H9 (cell line): Measurements from ENCODE around the gene VWA8. TPM values are rescaled to one million over a fixed set of nuclear protein-coding genes. Genes with fewer than 3 reads are reported as not detected.
"Not testable (repeated sequence)": the region's sequence is repeated elsewhere in the genome, so short reads cannot be mapped to it uniquely, and the experiment has no call there.

ENCODE experiments used
- DNase-seq: peaks from one replicate; pipeline ENCODE4 v3.0.0-alpha.2; 2017
- H2AFZ ChIP-seq: one replicate; pipeline ENCODE4 v1.6.1; 2013; ENCODE audit warnings: mild to moderate bottlenecking, low read length, control low read depth, moderate library complexity
- H2AK5ac ChIP-seq: 2 replicates; pipeline ENCODE4 v1.6.1; 2013; ENCODE audit warnings: low read length, control low read depth, mixed read lengths; ENCODE audit not compliant: insufficient read length
- H2BK120ac ChIP-seq: one replicate; pipeline ENCODE4 v1.6.1; 2013; ENCODE audit warnings: low read depth, mild to moderate bottlenecking, low read length, control low read depth, inconsistent platforms; ENCODE audit not compliant: poor library complexity, severe bottlenecking
- H2BK12ac ChIP-seq: 2 replicates; pipeline ENCODE4 v1.6.1; 2013; ENCODE audit warnings: low read length, control low read depth, mixed read lengths, low read depth; ENCODE audit not compliant: insufficient read length
- H2BK15ac ChIP-seq: 2 replicates; pipeline ENCODE4 v1.6.1; 2013; ENCODE audit warnings: low read depth, low read length, control low read depth
- H2BK20ac ChIP-seq: one replicate; pipeline ENCODE4 v1.6.1; 2013; ENCODE audit warnings: low read depth, mild to moderate bottlenecking, low read length, control low read depth, inconsistent platforms; ENCODE audit not compliant: poor library complexity, severe bottlenecking
- H2BK5ac ChIP-seq: 2 replicates; pipeline ENCODE4 v1.6.1; 2013; ENCODE audit warnings: low read length, control low read depth, mixed read lengths; ENCODE audit not compliant: insufficient read length
- H3K14ac ChIP-seq: 2 replicates; pipeline ENCODE4 v1.6.1; 2013; ENCODE audit warnings: low read length, control low read depth; ENCODE audit not compliant: insufficient read depth
- H3K18ac ChIP-seq: 2 replicates; pipeline ENCODE4 v1.6.1; 2013; ENCODE audit warnings: low read depth, mild to moderate bottlenecking, mixed read lengths, low read length, control low read depth; ENCODE audit not compliant: insufficient read length
- H3K23ac ChIP-seq: 2 replicates; pipeline ENCODE4 v1.6.1; 2013; ENCODE audit warnings: low read length, control low read depth, mixed read lengths, low read depth; ENCODE audit not compliant: insufficient read length
- H3K23me2 ChIP-seq: 2 replicates; pipeline ENCODE4 v1.6.1; 2013; ENCODE audit warnings: low read depth, mild to moderate bottlenecking, mixed read lengths, low read length, control low read depth; ENCODE audit not compliant: insufficient read length, poor library complexity, severe bottlenecking
- H3K27ac ChIP-seq: 2 replicates; pipeline ENCODE4 v1.5.1; 2013; ENCODE audit warnings: low read length, control low read depth, mixed read lengths, low read depth; ENCODE audit not compliant: insufficient read length
- H3K27me3 ChIP-seq: 2 replicates; pipeline ENCODE4 v1.6.1; 2013; ENCODE audit warnings: low read length, control low read depth, inconsistent platforms; ENCODE audit not compliant: insufficient read depth
- H3K4ac ChIP-seq: 2 replicates; pipeline ENCODE4 v1.6.1; 2013; ENCODE audit warnings: low read depth, mild to moderate bottlenecking, control low read depth, inconsistent platforms, low read length, moderate library complexity
- H3K4me1 ChIP-seq: 2 replicates; pipeline ENCODE4 v1.6.1; 2013; ENCODE audit warnings: low read length, control low read depth, inconsistent platforms; ENCODE audit not compliant: insufficient read depth
- H3K4me2 ChIP-seq: 2 replicates; pipeline ENCODE4 v1.6.1; 2013; ENCODE audit warnings: low read length, control low read depth, mixed read lengths; ENCODE audit not compliant: insufficient read length, insufficient read depth
- H3K56ac ChIP-seq: 2 replicates; pipeline ENCODE4 v1.6.1; 2013; ENCODE audit warnings: low read depth, mild to moderate bottlenecking, mixed read lengths, low read length, control low read depth; ENCODE audit not compliant: insufficient read length
- H3K79me1 ChIP-seq: 2 replicates; pipeline ENCODE4 v1.6.1; 2013; ENCODE audit warnings: low read depth, mild to moderate bottlenecking, moderate library complexity, low read length, control low read depth, inconsistent platforms; ENCODE audit not compliant: insufficient read depth, poor library complexity, severe bottlenecking
- H3K79me2 ChIP-seq: 2 replicates; pipeline ENCODE4 v1.6.1; 2013; ENCODE audit warnings: low read length, control low read depth, inconsistent platforms; ENCODE audit not compliant: insufficient read depth
- H3K9ac ChIP-seq: 2 replicates; pipeline ENCODE4 v1.6.1; 2013; ENCODE audit warnings: low read length, control low read depth, mixed read lengths; ENCODE audit not compliant: insufficient read length; ENCODE audit errors: extremely low read depth
- H3K9me3 ChIP-seq: one replicate; pipeline ENCODE4 v1.6.1; 2013; ENCODE audit warnings: low read depth, low read length, inconsistent platforms; ENCODE audit not compliant: control insufficient read depth
- H3T11ph ChIP-seq: one replicate; pipeline ENCODE4 v1.6.1; 2013; ENCODE audit warnings: mild to moderate bottlenecking, low read length, control low read depth, inconsistent platforms
- H4K20me1 ChIP-seq: one replicate; pipeline ENCODE4 v1.6.1; 2013; ENCODE audit not compliant: control insufficient read depth, insufficient read length, insufficient read depth
- H4K5ac ChIP-seq: 2 replicates; pipeline ENCODE4 v1.6.1; 2013; ENCODE audit warnings: low read depth, mild to moderate bottlenecking, mixed read lengths, low read length, control low read depth; ENCODE audit not compliant: insufficient read length
- H4K8ac ChIP-seq: replicated peaks from 2 replicates; pipeline ENCODE4 v1.6.1; 2013; ENCODE audit warnings: low read length, control low read depth, mixed read lengths, low read depth; ENCODE audit not compliant: insufficient read length
- H4K91ac ChIP-seq: 2 replicates; pipeline ENCODE4 v1.6.1; 2013; ENCODE audit warnings: low read depth, mild to moderate bottlenecking, moderate library complexity, mixed read lengths, low read length, control low read depth; ENCODE audit not compliant: insufficient read length
- H3K27ac Mint-ChIP-seq, 3 experiments: 2 replicates in 2 of 3; 3 replicates in 1 of 3; pipeline ENCODE4 v1.8.0; 2020 to 2021; ENCODE audit warnings: mixed read lengths in 3 of 3, mild to moderate bottlenecking in 1 of 3, moderate library complexity in 1 of 3
- H3K27me3 Mint-ChIP-seq: 2 replicates; pipeline ENCODE4 v1.8.0; 2021; ENCODE audit warnings: low read depth, mild to moderate bottlenecking, moderate library complexity, mixed read lengths
- H3K36me3 Mint-ChIP-seq, 3 experiments: 2 replicates in 2 of 3; 3 replicates in 1 of 3; pipeline ENCODE4 v1.8.0; 2020 to 2021; ENCODE audit warnings: low read depth in 3 of 3, mixed read lengths in 3 of 3; ENCODE audit not compliant: insufficient read depth in 1 of 3
- H3K4me1 Mint-ChIP-seq, 2 experiments: 2 replicates each; pipeline ENCODE4 v1.8.0; 2020; ENCODE audit warnings: mixed read lengths in 2 of 2
- H3K4me3 Mint-ChIP-seq, 2 experiments: 2 replicates in 1 of 2; 3 replicates in 1 of 2; pipeline ENCODE4 v1.8.0; 2020 to 2021; ENCODE audit warnings: mild to moderate bottlenecking in 2 of 2, mixed read lengths in 2 of 2, moderate library complexity in 1 of 2
- H3K9me3 Mint-ChIP-seq, 2 experiments: 2 replicates in 1 of 2; 3 replicates in 1 of 2; pipeline ENCODE4 v1.8.0; 2020; ENCODE audit warnings: mild to moderate bottlenecking in 2 of 2, mixed read lengths in 2 of 2, moderate library complexity in 1 of 2
- WGBS: extraction: QIAGEN DNeasy Blood & Tissue Kit; methylation state at CpG from one replicate; pipeline ENCODE4 v1.1.7; 2013; ENCODE audit warnings: missing lambda C conversion rate, low lambda C conversion rate, mixed read lengths; ENCODE audit not compliant: insufficient read length; ENCODE audit errors: extremely low coverage; 5-methylcytosine and 5-hydroxymethylcytosine counted together
- total RNA-seq: library from RNA; stranded (reverse); gene quantifications from 2 replicates; pipeline ENCODE4 v1.2.1, GENCODE V29; 2021
- TF ChIP-seq, protein P1 (sequence below): fragments of 200-600 bp; sonication (generic); conservative IDR thresholded peaks from 3 replicates; pipeline ENCODE4 v1.8.0; 2021; ENCODE audit warnings: antibody characterized with exemption, mild to moderate bottlenecking

VWA8 gene
- total RNA-seq, 1 experiment from 2014 or later: 17.4 TPM

DNA sequence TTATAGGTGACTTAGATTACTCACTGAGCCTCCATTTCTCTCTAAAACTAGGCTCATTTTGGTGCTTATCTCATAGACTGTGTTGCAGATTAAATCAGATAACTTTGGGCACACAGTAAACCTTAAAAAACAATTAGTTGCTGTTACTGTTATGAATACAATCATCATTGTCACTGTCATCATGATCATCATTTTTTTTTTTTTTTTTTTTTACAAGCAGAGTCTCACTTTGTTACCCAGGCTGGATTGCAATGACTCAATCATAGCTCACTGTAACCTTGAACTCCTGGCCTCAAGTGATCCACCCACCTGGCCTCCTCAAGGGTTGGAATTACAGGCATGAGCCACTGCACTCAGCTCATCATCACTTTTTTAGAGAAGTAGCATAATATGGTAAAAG lies 60.0 kb downstream of the VWA8 start:
- no peaks in the 10 kb centered on the region for H3K9me3 Mint-ChIP-seq
- DNase-seq: no peak
- H2BK12ac ChIP-seq: no peak overlapping the region
- H4K5ac ChIP-seq: no peak overlapping the region
- no peak overlapping the region for H3K18ac ChIP-seq
- no peak overlapping the region for H3K4me3 Mint-ChIP-seq
- no peak overlapping the region for H4K8ac ChIP-seq
- H4K20me1 ChIP-seq: no peaks in the 10 kb centered on the region
- no peak overlapping the region; a peak in 1 of 7 replicates for H3K27ac Mint-ChIP-seq
- H4K91ac ChIP-seq: no peak overlapping the region
- no peak overlapping the region for H2BK5ac ChIP-seq
- H3K56ac ChIP-seq: no peak overlapping the region
- no peak overlapping the region for H3K9ac ChIP-seq
- no peak overlapping the region for H3K4ac ChIP-seq
- no peak overlapping the region for H2BK120ac ChIP-seq
- H3K79me2 ChIP-seq: no peaks in the 10 kb centered on the region
- no peak overlapping the region for H2BK15ac ChIP-seq
- no peak overlapping the region for H3K14ac ChIP-seq
- H3K36me3 Mint-ChIP-seq: peaks cover 7 to 10% (median 9%) of the 10 kb centered on the region in 3 experiments; a peak in 5 of 7 replicates
- H3K4me2 ChIP-seq: no peak overlapping the region
- H3K4me1 Mint-ChIP-seq: peaks cover 2 to 15% of the 10 kb centered on the region in 2 experiments; a peak in 2 of 4 replicates
- no peak overlapping the region for H3K27ac ChIP-seq
- H2AFZ ChIP-seq: no peak overlapping the region
- no peaks in the 10 kb centered on the region for H3K23me2 ChIP-seq
- H3K79me1 ChIP-seq: no peaks in the 10 kb centered on the region
- no peak overlapping the region for H3K23ac ChIP-seq
- H2BK20ac ChIP-seq: no peak overlapping the region
- H3K27me3 Mint-ChIP-seq: no peaks in the 10 kb centered on the region
- H3K9me3 ChIP-seq: no peaks in the 10 kb centered on the region
- H3T11ph ChIP-seq: no peak overlapping the region
- H3K4me1 ChIP-seq: peaks cover 2% of the 10 kb centered on the region; the same call in 1 of the 2 replicates
- TF ChIP-seq, protein P1, sequence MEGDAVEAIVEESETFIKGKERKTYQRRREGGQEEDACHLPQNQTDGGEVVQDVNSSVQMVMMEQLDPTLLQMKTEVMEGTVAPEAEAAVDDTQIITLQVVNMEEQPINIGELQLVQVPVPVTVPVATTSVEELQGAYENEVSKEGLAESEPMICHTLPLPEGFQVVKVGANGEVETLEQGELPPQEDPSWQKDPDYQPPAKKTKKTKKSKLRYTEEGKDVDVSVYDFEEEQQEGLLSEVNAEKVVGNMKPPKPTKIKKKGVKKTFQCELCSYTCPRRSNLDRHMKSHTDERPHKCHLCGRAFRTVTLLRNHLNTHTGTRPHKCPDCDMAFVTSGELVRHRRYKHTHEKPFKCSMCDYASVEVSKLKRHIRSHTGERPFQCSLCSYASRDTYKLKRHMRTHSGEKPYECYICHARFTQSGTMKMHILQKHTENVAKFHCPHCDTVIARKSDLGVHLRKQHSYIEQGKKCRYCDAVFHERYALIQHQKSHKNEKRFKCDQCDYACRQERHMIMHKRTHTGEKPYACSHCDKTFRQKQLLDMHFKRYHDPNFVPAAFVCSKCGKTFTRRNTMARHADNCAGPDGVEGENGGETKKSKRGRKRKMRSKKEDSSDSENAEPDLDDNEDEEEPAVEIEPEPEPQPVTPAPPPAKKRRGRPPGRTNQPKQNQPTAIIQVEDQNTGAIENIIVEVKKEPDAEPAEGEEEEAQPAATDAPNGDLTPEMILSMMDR: no peak
- no peaks in the 10 kb centered on the region for H3K27me3 ChIP-seq
- H2AK5ac ChIP-seq: no peak overlapping the region

DNA sequence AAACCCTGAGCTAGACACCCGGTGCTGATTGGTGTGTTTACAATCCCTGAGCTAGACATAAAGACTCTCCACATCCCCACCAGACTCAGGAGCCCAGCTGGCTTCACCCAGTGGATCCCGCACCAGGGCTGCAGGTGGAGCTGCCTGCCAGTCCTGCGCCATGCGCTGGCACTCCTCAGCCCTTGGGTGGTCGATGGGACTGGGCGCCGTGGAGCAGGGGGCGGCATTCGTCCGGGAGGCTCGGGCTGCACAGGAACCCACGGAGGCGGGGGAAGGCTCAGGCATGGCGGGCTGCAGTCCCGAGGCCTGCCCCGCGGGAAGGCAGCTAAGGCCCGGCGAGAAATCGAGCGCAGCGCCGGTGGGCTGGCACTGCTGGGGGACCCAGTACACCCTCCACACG lies 62.5 kb downstream of the VWA8 start:
- peaks cover 7 to 10% (median 9%) of the 10 kb centered on the region in 3 experiments; a peak in 5 of 7 replicates for H3K36me3 Mint-ChIP-seq
- not testable (repeated sequence) for H2BK5ac ChIP-seq, H3K9ac ChIP-seq, H3K79me2 ChIP-seq, H4K91ac ChIP-seq, H3K79me1 ChIP-seq, H3K23me2 ChIP-seq, H3K27ac Mint-ChIP-seq, H3K23ac ChIP-seq, H3K4me2 ChIP-seq, H3K9me3 ChIP-seq, H2BK120ac ChIP-seq, H4K8ac ChIP-seq, H2AFZ ChIP-seq, H4K5ac ChIP-seq, H3K4me1 Mint-ChIP-seq, H3K9me3 Mint-ChIP-seq, H2BK15ac ChIP-seq, H3K27me3 Mint-ChIP-seq, H2BK12ac ChIP-seq, H3K56ac ChIP-seq, H2AK5ac ChIP-seq, H3K14ac ChIP-seq, H3T11ph ChIP-seq, H3K27me3 ChIP-seq, DNase-seq, H3K27ac ChIP-seq, H3K4me3 Mint-ChIP-seq, H3K18ac ChIP-seq, H3K4ac ChIP-seq, H2BK20ac ChIP-seq, H4K20me1 ChIP-seq, H3K4me1 ChIP-seq
- WGBS: no CpG with 5 or more reads among the region's 24 CpGs
